ENCODE measurements around the gene SNX25.
A peak's percentile ranks its signal among the peaks of the same experiment; 100 is the strongest.
"Not testable (repeated sequence)": the region's sequence is repeated elsewhere in the genome, so short reads cannot be mapped to it uniquely, and the experiment has no call there.

SNX25 gene

DNA sequence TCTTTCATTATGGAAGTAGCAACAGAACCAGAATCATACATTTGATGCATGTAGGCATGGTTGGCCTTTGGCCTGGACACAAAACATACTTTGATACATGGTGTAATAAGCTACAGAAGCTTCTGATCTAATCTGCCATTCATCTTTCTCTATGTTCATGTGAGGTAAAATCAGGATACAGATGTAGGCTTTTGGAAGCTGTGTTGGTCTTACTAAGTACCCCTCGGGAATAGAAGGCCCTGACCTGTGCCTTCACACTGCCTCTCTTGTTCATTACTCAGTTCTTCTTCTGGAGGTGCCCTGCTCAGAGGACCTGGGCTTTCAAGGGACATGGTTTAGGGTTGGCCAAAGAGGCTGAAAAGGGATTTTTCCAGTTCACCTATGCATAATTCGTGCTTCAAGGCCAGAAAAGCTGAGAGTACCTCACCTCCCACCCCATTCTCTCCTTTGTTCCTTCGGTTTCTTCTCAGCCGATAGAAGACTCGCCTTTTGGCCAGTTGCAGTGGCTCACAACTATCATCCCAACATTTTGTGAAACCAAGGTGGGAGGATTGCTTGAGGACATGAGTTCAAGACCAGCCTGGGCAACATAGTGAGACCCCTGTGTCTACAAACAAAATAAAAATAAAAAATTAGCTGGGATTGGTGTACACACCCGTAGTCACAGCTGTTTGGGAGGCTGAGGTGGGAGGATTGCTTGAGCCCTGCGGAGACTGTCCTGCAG is 25.9 kb downstream of the SNX25 start:
- no peak for FAIRE-seq

DNA sequence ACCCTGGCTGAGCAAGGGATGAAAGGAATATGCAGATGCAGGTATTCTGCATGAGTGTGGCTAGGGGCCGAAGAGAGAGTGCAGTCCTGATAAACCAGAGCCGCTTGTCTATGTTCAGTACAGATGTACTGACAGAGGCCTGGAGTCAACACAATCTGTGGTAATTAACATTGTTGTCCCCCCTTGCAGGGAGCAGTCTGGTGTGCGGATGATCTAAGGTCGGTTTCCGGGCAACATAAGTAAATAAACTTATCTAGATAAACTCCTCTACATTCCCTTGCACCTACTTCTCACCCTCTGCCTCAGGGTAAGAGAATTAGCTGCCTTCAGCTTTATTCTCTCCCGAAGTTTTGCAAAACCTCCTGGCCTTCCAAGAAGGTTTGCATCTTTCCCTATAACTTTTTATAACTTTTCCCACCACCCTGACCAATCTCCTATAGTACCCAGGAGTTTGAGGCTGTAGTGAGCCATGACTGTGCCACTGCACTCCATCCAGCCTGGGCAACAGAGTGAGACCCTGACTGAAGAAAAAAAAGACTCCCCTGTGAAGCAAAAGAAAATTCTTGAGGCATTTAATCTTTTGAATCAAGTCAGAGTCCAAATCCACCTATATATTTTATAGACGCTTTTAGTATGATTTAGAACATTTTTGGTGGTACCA is 26.6 kb downstream of the SNX25 start:
- FAIRE-seq: no peak

DNA sequence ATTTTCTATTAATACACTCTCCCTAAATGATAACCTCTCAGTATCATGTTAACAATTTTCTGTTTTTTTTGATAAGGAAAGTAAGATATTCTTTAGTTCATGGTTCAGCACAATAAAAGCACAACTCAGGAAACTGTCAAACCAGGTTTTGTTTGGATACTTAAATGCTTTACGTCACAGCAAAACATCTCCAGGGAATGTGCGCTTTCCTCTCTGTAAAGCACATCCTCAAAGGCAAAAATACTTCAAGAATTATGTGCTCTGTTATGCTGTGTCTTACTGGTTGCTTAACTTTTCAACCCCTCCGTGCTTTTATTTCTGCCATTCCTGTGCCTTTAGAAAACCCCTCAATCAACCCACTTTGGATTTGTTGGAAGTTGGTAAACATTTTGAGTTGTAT is 27.8 kb downstream of the SNX25 start:
- no peak for FAIRE-seq

DNA sequence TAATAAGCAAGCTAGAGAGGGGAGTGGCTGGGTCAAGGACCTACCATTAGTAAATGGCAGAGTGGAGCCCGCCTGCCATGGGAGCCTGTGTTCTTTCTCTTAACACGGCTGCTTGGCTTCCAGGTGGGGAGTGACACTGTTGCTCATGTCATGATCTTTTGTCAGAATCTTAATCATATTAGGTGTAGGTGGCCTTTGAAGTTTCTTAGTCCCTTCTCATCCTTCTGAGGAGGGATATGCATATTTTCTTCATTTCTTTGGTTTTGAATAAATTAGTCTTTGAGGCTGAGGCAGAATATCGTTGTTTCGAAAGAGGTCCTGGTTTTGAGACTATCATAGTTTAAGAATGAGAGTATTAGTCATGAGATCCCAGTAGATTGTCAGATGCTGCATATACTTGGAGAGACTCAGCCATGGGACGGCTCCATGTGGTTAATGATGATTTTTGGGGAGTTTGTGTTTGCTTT is 28.9 kb downstream of the SNX25 start:
- no peak for FAIRE-seq

DNA sequence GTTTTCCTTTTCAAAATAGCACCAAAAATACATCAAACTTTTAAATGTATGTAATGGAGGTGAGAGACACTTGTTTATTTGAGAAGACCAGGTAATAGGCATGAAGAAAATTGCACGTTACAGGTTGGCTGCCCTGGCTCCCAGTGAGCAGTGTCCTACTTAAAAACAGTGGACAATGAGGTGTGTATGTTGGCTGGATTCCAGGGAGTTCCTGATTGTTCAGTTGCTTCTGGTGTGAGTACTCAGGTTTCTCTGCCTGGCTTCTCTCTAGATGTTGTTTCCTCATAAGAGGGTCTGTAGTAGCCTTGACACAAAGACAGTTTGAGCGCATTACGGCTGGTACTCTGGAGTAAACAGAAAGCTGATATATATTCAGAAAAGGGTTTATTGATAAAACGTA is 29.4 kb downstream of the SNX25 start:
- FAIRE-seq: no peak

DNA sequence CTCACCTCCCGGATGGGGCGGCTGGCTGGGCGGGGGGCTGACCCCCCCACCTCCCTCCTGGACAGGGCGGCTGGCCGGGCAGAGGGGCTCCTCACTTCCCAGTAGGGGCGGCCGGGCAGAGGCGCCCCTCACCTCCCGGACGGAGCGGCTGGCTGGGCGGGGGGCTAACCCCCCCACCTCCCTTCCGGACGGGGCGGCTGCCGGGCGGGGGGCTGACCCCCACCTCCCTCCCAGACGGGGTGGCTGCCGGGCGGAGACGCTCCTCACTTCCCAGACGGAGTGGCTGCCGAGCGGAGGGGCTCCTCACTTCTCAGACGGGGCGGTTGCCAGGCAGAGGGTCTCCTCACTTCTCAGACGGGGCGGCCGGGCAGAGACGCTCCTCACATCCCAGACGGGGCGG is 31.1 kb downstream of the SNX25 start:
- FAIRE-seq: not testable (repeated sequence)

DNA sequence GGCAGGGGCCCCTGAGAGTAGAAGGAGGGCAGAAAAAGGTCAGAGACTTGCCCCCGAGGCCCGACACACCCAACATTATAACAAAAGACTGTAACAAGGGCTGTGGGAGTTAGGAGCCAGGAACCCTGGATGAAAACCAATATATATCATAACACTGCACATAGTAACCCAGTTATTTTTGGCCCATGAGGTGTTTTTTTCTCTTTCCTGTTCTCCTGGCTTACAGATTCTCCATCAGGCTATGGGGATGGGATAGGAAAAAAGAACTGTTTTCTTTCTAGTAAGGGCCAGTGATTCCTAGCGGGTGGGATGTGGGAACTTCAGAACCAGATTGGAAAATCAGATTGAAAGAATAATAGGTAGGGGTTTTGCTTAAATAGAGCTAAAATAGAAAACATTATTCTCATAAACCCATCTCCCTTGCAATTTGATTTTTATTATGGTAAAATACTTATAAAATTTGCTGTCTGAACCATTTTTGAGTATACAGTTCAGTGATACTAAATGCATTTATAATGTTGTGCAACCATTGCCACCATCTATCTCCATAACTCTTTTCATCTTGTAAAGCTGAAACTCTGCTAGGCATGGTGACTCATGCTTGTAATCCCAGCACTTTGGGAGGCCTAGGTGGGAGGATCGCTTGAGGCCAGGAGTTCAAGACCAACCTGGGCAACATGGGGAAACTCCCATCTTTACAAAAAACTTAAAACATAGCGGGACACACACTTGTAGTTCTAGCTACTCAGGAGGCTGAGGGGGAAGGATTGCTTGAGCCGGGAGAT is 33.5 kb downstream of the SNX25 start:
- no peak for FAIRE-seq

DNA sequence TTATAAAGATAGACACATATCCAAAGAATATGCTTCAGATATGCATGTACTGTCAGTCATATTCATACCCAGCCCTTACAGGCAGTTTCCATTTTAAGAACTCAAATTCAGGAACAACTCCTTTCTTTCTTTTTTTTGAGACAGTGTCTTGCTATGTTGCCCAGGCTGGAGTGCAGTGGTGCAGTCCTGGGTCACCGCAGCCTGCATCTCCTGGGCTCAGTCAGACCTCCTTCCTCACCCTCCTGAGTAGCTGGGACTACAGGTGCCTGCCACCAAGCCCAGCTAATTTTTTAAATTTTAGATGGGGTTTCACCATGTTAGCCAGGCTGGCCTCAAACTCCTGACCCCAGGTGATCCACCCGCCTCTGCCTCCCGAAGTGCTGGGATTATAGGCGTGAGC is 34.5 kb downstream of the SNX25 start:
- no peak for FAIRE-seq

DNA sequence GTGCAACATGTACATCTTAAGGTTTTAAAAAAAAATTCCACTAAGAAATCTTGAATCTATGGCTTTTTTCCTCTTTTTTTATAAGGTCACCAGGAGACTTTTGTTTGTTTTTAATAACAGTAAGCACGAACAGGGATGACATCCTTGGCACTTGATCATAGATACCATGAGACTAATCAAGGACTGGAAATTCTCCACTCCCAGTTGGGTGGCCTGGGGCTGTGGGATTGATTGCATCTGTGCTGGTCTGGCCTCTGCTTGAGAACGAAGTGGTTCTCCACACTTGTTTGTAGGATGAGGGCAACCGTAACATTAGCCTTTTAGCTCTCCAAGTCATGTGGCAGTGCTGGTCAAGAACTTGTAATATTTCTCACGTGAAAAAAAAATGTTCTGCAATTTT is 35.4 kb downstream of the SNX25 start:
- FAIRE-seq: no peak

DNA sequence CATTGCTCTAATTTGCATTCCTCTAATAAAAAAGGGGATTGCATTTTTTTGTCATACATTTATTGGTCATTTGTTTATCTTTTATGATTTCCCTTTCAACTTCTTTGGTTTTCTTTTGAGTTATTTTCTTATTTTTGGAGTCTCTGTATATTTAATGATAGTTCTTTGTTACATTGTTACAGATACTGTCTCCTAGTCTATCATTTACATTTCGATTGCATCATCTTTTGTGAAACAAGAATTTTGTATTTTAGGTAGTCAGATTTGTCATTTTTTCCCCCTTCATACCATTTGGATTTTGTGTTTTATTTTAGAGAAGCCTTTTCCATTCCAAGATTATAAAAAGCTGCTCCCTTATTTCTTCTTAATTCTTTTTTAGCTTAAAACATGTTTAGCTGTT is 37.1 kb downstream of the SNX25 start:
- FAIRE-seq: peak; percentile 36

DNA sequence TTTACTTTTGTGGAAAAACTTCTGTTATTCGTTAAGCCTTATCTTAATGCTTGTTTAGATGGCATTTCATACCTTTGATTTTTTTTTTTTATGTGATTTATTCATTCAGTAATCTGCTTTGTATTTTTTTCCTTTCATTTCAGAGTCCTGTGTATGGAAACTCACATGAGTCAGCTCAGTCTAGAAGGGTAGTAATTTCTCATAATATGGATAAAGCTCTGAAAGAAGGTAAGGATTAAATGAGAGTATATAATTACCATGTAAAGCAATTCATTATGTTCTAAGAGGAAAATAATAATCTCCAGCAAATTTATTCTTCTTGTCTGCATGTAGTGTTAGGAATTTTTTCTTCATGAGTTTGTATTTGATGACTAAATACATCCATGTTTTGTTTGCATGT is 37.8 kb downstream of the SNX25 start:
- FAIRE-seq: no peak

DNA sequence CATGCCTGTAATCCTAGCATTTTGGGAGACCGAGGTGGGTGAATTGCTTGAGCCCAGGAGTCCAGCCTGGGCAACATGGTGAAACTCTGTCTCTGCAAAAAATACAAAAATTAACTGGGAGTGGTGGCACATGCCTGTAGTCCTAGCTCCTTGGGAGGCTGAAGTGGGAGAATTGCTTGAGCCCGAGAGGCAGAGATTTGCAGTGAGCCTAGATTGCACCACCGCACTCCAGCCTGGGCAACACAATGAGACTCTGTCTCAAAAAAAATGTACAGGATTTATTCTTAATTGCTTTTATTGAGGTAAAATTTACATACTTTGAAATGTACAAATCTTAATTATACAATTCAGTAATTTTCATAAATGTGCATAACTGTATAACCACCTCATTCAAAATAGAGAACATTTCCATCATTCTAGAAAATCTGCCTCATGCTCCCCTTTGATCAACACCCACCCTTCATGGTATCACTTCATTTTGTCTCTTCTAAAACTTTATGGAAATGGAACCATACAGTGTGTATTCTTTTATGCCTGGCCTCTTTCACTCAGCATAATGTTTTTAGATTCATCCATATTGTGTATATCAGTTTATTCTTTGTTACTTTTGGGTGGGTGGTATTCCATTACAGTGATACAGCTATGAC is 39.1 kb downstream of the SNX25 start:
- FAIRE-seq: no peak

DNA sequence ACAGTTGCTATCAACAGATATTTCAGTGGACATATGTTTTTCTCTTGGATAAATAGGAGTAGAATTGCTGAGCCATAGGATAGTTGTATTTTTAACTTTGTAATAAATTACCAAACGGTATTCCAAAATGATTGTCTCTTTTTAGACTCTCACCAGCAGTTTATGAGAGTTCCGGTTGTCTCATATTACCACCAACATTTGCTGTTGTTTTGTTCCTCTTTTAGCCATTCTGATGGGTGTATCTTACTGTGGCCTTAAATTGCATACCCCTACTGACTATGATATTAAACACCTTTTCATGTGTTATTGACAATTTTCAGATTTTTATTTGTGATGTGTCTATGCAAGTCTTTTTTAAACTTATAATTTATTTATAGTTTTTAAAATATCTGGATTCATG is 39.7 kb downstream of the SNX25 start:
- FAIRE-seq: no peak

DNA sequence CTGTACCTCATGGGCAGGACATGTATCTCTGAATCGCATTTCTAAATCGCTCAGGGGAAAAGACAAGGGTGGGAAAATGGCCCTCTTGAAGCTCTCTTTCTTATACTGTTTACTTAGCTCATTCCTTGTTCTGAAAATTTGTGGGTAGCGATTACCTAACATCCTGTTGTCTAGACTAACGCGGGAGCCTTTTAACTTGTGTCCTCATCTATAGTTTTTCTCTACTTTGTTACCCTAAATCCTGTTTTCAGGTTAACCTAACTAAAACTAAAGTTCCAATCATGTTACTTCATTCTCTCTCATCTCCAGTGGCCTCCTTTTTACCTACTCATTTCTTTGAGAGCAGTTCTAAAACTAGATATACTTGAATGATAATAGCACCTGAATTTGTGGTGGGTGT is 45.0 kb downstream of the SNX25 start:
- FAIRE-seq: no peak

DNA sequence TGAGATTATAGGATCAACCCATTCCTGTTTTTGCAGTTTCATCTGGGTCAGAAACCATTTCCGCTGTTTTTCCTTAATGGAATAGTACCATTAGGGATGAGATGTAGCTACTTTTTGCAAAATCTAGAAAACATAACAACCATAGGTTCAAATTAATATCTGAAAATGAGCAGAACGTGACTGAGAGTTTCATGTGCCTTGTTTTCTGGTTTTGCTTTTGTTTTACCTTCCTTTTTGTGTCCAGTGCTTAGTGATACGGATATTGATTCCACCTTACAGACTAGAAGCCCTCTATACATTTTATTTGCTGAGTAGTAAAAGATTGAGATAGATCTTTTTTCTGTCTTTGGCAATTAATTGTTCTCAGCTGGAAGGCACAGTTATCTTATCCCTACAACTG is 46.5 kb downstream of the SNX25 start:
- no peak for FAIRE-seq

DNA sequence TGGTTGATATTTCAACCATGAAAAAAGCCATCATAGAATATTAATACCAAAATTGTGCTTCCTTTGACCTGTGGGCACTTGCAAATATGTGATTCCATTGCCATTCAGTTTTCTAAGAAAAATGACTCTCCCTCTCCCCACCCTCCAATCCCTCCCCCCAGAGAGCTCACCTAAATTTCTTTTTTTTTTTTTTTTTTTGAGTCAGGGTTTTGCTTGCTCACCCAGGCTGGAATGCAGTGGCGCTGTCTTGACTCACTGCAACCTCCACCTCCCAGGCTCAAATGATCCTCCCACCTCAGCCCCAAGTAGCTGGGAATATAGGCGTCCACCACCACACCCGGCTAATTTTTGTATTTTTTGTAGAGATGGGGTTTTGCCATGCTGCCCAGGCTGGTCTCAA is 47.0 kb downstream of the SNX25 start:
- FAIRE-seq: no peak

DNA sequence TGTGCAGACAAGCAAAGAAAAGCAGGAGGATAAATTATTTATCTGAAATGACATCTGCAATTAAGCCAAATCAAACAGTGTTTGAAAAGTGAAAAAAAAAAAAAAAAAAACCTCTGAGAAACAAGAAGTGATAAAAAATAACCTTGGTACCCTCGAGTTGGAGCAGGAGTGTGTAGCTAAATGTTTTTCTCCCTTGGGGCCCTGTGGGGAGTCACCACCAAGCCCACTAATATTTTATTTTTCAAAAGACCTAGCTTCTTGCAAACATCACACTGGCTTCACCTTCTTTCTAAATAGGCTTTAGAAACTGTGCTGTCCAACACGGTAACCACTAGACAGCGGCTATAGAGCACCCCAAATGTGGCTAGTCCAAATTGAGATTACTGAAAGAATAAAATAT is 47.7 kb downstream of the SNX25 start:
- no peak for FAIRE-seq

DNA sequence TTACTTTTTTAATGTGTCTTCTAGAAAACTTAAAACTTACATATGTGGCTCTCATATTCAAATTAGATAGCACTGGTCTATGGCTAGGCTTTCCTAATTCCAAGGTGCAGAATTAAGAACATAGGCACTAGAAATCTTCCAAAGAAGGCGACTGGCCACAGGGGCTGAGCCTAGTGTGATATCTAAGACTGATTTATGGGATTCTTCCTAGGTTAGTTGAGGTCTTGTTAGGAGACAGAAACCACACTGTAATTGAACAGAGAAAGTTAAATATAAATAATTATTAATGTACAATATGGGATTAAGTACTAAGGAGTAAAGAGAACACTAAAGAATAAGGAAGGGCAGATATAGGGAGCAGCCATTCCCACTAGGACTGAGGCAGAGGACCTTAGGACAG is 48.3 kb downstream of the SNX25 start:
- no peak for FAIRE-seq

DNA sequence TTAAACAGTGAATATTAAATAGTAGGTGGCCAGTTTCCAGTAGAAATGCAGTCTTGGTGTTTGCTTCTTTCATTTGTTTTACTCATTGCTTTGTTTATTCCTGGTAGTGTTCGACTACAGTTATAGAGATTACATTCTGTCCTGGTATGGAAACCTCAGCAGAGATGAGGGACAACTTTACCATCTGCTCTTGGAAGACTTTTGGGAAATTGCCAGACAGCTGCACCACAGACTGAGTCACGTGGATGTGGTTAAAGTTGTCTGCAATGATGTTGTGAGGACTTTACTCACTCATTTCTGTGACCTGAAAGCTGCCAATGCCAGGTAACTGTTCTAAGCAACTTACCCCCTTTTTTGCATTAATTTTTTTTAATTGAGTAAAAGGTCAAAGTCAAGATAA is 49.3 kb downstream of the SNX25 start:
- FAIRE-seq: not testable (repeated sequence)

DNA sequence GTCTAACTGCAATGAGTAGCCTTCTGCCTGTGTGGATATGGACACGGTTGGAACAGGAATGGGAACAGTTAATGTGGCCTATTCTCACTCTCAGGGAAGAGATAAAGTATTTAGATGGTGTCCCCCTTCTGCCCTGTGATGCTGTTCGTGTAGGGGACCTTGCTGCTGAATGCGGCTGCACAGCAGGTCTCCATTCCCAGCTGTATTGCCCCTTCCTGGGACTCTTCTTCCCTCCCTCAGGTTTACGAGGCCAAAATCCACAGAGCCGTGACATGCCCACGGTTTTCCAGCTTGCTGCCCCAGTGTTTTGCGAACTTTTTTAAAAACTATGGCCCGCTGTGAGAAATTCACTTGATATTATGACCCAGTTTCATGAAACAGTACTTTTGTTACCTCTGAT is 50.3 kb downstream of the SNX25 start:
- no peak for FAIRE-seq

DNA sequence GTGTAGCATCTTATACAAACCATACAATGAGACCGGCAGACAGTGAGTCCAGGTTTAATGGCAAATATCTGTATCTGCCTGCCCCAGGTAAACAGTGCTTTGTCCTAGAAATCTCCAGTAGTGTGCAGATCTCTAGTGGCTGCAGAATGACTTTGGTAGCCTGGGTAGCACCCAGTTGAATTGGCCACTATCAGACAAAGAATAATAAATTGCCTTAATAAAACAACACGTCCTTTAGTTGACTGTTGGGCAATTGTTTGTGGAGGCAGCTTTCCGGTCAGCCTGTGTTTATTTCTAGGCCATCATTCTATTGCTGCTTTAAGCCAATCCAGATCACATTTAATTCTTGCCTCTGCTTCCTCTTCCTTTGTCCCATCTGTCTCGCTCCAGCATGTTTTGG is 52.5 kb downstream of the SNX25 start:
- FAIRE-seq: no peak

DNA sequence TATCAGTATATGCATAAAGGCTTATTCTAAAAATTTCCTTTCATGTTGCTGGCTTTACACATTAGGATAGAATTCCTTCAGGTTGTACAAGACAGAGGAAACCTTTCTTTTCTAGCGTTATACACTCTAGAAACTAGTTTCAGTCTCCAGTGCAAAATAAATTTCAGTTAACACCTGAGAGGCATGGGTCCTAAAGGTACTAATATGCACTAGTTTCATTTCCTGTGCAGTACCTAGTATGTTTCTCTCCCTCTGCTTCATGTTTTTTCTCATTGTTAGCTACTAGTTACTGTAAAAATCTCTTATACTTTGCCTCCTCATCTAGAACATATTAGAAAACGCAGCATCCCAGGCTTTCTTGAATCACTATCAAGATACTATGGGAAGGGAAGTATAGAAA is 54.0 kb downstream of the SNX25 start:
- no peak for FAIRE-seq

DNA sequence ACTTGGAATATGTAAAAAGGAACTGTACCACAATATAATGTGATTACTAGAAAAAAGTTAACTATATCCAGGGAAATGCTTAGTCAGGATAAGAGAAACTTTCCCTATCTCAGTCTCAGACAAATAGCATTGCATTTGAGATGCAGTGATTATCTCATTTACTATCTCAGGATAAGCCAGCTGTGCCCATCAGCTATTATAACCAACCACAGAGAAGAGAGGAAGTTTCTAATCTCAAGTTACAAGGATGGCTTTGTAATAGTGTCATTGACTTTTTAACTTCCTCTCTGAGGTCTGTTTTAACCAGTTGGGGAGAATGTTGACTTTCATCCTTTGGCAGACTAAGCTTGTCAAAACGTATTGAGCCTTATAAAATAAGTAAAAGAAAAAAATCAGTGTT is 56.5 kb downstream of the SNX25 start:
- no peak for FAIRE-seq

DNA sequence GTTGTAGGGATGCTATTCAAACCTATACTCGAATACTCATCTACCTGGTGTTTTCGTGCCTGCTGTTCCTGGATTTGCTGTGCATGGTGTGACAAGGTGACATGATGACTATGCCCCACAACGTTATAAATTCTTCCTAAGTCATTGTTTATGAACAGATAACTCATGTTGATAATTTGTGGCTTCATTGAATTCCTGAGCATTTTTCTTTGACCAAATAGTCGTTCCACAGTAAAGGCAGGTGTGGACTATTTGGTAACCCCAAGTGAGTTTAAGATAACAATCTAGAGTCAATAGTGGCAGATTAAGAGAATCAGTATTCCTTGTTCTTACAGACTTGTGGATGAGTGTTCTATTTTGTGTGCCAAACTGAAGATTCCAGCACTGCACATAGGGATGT is 59.9 kb downstream of the SNX25 start:
- FAIRE-seq: no peak

Measured in G401.6 (cell line).